Hepatocyte (in vitro differentiated cells): ENCODE data around the gene MINDY4. TPM values are rescaled to one million over a fixed set of nuclear protein-coding genes. Genes with fewer than 3 reads are reported as not detected.

Experiments used
- DNase-seq: peaks from one replicate; pipeline ENCODE4 v3.0.0-alpha.2; 2016; ENCODE audit warnings: low spot score
- H2AFZ ChIP-seq: fragments of 200-600 bp; sonication (generic); 2 replicates; pipeline ENCODE4 v1.6.0; 2016; ENCODE audit warnings: antibody characterized with exemption, mild to moderate bottlenecking
- H3K27ac ChIP-seq: fragments of 200-600 bp; sonication (generic); 2 replicates; pipeline ENCODE4 v1.5.1; 2016; ENCODE audit warnings: mild to moderate bottlenecking
- H3K27me3 ChIP-seq: fragments of 200-600 bp; sonication (generic); 2 replicates; pipeline ENCODE4 v1.6.1; 2016
- H3K36me3 ChIP-seq: fragments of 200-600 bp; sonication (generic); replicated peaks from 2 replicates; pipeline ENCODE4 v1.5.1; 2016; ENCODE audit warnings: low read depth; ENCODE audit not compliant: insufficient read depth
- H3K4me1 ChIP-seq: fragments of 200-600 bp; sonication (generic); 2 replicates; pipeline ENCODE4 v1.5.1; 2016; ENCODE audit warnings: mild to moderate bottlenecking, moderate library complexity; ENCODE audit not compliant: insufficient read depth
- H3K4me2 ChIP-seq: fragments of 200-600 bp; sonication (generic); 2 replicates; pipeline ENCODE4 v1.6.0; 2016
- H3K4me3 ChIP-seq: fragments of 200-600 bp; sonication (generic); 2 replicates; pipeline ENCODE4 v1.5.1; 2016; ENCODE audit warnings: mild to moderate bottlenecking
- H3K79me2 ChIP-seq: fragments of 200-600 bp; sonication (generic); 2 replicates; pipeline ENCODE4 v1.6.0; 2017; ENCODE audit warnings: mild to moderate bottlenecking
- H3K9me2 ChIP-seq: fragments of 200-600 bp; sonication (generic); replicated peaks from 2 replicates; pipeline ENCODE4 v1.6.0; 2017; ENCODE audit warnings: mild to moderate bottlenecking; ENCODE audit not compliant: insufficient read depth
- H3K9me3 ChIP-seq: fragments of 200-600 bp; sonication (generic); 2 replicates; pipeline ENCODE4 v1.5.1; 2016; ENCODE audit warnings: low read depth, mild to moderate bottlenecking
- H4K20me1 ChIP-seq: fragments of 200-600 bp; sonication (generic); 2 replicates; pipeline ENCODE4 v1.6.0; 2016; ENCODE audit warnings: mild to moderate bottlenecking; ENCODE audit not compliant: insufficient read depth, poor library complexity, severe bottlenecking
- CTCF ChIP-seq: fragments of 200-600 bp; sonication (generic); IDR thresholded peaks from 2 replicates; pipeline ENCODE4 v1.5.1; 2016; ENCODE audit warnings: antibody characterized with exemption, mild to moderate bottlenecking; ENCODE audit not compliant: poor library complexity
- EZH2 ChIP-seq: fragments of 200-600 bp; sonication (generic); IDR thresholded peaks from 2 replicates; pipeline ENCODE4 v1.6.1; 2016; ENCODE audit warnings: antibody characterized with exemption, mild to moderate bottlenecking, borderline replicate concordance
- EZH2phosphoT487 ChIP-seq: fragments of 200-600 bp; sonication (generic); IDR thresholded peaks from one replicate; pipeline ENCODE4 v1.6.1; 2018; ENCODE audit warnings: antibody characterized with exemption, mild to moderate bottlenecking, low read depth, moderate library complexity; ENCODE audit not compliant: unreplicated experiment, severe bottlenecking
- WGBS: methylation state at CpG from one replicate; pipeline ENCODE4 v1.1.6; 2016; ENCODE audit warnings: low lambda C conversion rate; ENCODE audit errors: missing lambda C conversion rate; 5-methylcytosine and 5-hydroxymethylcytosine counted together
- polyA plus RNA-seq: library from polyadenylated mRNA; unstranded; fragments of >200 nt; fragmentation: Nextera tagmentation; extraction: Ambion mirVana; gene quantifications from 2 replicates; pipeline ENCODE4 v1.2.1, GENCODE V29; 2016
- total RNA-seq: library from RNA; depleted of rRNA; stranded (reverse); fragments of >200 nt; gene quantifications from 2 replicates; pipeline ENCODE4 v1.2.3, GENCODE V29; 2014

The MINDY4 gene
- total and polyA plus RNA-seq, 2 experiments from 2014 or later, result 4.4 to 6.3 TPM

DNA sequence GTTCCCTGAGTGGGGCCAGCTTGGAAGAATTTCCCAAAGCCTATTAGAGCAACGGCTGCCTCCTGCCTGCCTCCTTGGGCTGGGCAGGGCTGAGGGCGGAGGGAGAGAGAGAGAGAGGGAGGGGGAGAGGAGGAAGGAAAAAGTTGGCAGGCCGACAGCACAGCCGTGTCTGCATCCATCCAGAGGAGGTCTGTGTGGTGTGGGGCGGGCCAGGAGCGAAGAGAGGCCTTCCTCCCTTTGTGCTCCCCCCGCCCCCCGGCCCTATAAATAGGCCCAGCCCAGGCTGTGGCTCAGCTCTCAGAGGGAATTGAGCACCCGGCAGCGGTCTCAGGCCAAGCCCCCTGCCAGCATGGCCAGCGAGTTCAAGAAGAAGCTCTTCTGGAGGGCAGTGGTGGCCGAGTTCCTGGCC lies 140.3 kb downstream of the MINDY4 start, which contains the start of gene AQP1:
Gene AQP1, plus strand, starts transcription at position 293 of the 409 bp plus-strand sequence. Its CDS starts 57 bp downstream, at position 350.
- DNase-seq, result peak; percentile 83
- Histone ChIP-seq H3K4me2 (peak within 1 kb of the TSS; percentile 46), H4K20me1 (no peaks in the 10 kb centered on the region), H3K27me3 (no peaks in the 10 kb centered on the region), H3K4me1 (peaks cover 30% of the 10 kb centered on the region), H3K36me3 (no peaks in the 10 kb centered on the region), H3K9me2 (no peaks in the 10 kb centered on the region), H3K9me3 (no peaks in the 10 kb centered on the region), H3K79me2 (no peaks in the 10 kb centered on the region), H3K4me3 (no peak within 1 kb of the TSS), H2AFZ (no peak within 1 kb of the TSS), H3K27ac (no peak within 1 kb of the TSS)
- TF ChIP-seq EZH2phosphoT487 (no peak), EZH2 (no peak), CTCF (no peak)
- 56% methylated on average over 7 of the region's 12 CpGs for WGBS

DNA sequence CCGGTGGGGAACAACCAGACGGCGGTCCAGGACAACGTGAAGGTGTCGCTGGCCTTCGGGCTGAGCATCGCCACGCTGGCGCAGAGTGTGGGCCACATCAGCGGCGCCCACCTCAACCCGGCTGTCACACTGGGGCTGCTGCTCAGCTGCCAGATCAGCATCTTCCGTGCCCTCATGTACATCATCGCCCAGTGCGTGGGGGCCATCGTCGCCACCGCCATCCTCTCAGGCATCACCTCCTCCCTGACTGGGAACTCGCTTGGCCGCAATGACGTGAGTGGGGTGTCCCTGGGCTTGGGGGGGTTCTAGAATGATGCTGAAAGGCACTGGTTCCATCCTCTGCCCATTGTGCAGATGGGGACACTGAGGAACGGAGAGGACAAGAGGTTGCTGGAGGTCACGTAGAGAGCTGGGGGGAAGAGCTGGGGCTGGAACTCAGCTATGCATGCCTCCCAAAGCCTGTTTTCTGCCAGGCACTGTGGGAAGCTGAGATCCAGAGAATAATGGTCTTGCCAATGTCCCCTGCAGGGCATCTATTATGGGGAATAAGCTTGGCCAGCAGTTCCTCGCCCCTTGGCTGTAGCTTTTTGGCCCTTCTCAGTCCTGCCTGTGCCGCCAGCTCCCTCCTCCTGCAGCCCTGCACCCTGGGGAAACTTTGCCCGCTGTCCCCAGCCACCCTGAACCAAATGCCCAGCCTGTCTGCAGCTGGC lies 141.0 kb downstream of the MINDY4 start:
- H3K27ac ChIP-seq, result no peak overlapping the region
- no peaks in the 10 kb centered on the region for H3K36me3 ChIP-seq
- H3K9me2 ChIP-seq, result no peaks in the 10 kb centered on the region
- H3K9me3 ChIP-seq, result no peaks in the 10 kb centered on the region
- no peak for DNase-seq
- 94% methylated on average over 26 of the region's 26 CpGs for WGBS
- peaks cover 30% of the 10 kb centered on the region for H3K4me1 ChIP-seq
- H3K4me2 ChIP-seq, result peak overlapping the region; percentile 46
- H4K20me1 ChIP-seq, result no peaks in the 10 kb centered on the region
- no peaks in the 10 kb centered on the region for H3K27me3 ChIP-seq
- H2AFZ ChIP-seq, result no peak overlapping the region
- no peaks in the 10 kb centered on the region for H3K79me2 ChIP-seq
- no peak overlapping the region for H3K4me3 ChIP-seq
- no peak for TF ChIP-seq EZH2
- TF ChIP-seq EZH2phosphoT487, result no peak
- no peak for TF ChIP-seq CTCF

DNA sequence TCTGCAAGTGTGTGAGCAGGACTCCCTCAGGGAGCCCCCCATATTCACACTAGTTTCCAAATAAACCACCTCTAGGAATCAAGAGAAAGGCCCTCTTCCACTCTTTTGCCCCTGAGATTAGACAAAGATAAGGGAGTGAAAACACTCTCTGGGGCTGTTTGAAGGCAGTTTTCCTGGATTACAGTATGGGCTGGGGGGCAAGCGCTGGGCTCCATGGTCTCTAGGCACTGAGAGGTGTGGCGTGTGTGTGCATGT lies 141.4 kb downstream of the MINDY4 start:
- Histone ChIP-seq H3K27ac (no peak overlapping the region), H3K79me2 (no peaks in the 10 kb centered on the region), H2AFZ (no peak overlapping the region), H3K4me1 (peaks cover 30% of the 10 kb centered on the region), H3K4me2 (peak overlapping the region; percentile 46), H3K36me3 (no peaks in the 10 kb centered on the region), H4K20me1 (no peaks in the 10 kb centered on the region), H3K27me3 (no peaks in the 10 kb centered on the region), H3K4me3 (no peak overlapping the region), H3K9me2 (no peaks in the 10 kb centered on the region), H3K9me3 (no peaks in the 10 kb centered on the region)
- WGBS, result 82% methylated on average over 2 of the region's 2 CpGs
- DNase-seq, result no peak
- TF ChIP-seq EZH2 (no peak), EZH2phosphoT487 (no peak), CTCF (no peak)
